WERI-Rb-1 (cell line): Measurements from ENCODE around the gene CCDC88A.

Experiments used
- DNase-seq: peaks from one replicate; pipeline ENCODE4 v3.0.0-alpha.2; 2020
- H3K27ac ChIP-seq: fragments of 250-450 bp; sonication (Bioruptor Pico); 2 replicates; pipeline ENCODE4 v1.5.1; 2020; ENCODE audit warnings: mild to moderate bottlenecking, moderate library complexity
- H3K27me3 ChIP-seq: fragments of 250-450 bp; sonication (Bioruptor Pico); 2 replicates; pipeline ENCODE4 v1.5.1; 2021; ENCODE audit warnings: mild to moderate bottlenecking, low read depth, moderate library complexity; ENCODE audit not compliant: insufficient read depth, severe bottlenecking
- H3K36me3 ChIP-seq: fragments of 250-450 bp; sonication (Bioruptor Pico); 2 replicates; pipeline ENCODE4 v1.5.1; 2020; ENCODE audit warnings: mild to moderate bottlenecking, moderate library complexity
- H3K4me3 ChIP-seq: 2 replicates; pipeline ENCODE4 v1.5.1; 2011; ENCODE audit warnings: low read depth, mild to moderate bottlenecking, control low read depth, low read length
- H3K9me3 ChIP-seq: fragments of 250-450 bp; sonication (Bioruptor Pico); 2 replicates; pipeline ENCODE4 v1.5.1; 2021; ENCODE audit warnings: mild to moderate bottlenecking, moderate library complexity; ENCODE audit not compliant: severe bottlenecking
- CTCF ChIP-seq: IDR thresholded peaks from 2 replicates; pipeline ENCODE4 v1.5.1; 2011; ENCODE audit warnings: low read depth, mild to moderate bottlenecking, control low read depth, inconsistent platforms, low read length

The CCDC88A gene

GRCh38 chr2:55418512-55419232 lies 984 bp downstream of the CCDC88A start:
- no peak for TF ChIP-seq CTCF
- Histone ChIP-seq H3K27ac (peak overlapping the region; percentile 73), H3K36me3 (no peaks in the 10 kb centered on the region), H3K27me3 (no peaks in the 10 kb centered on the region), H3K9me3 (no peaks in the 10 kb centered on the region), H3K4me3 (peak overlapping the region; percentile 95)
- DNase-seq: no peak

GRCh38 chr2:55418072-55418471 lies 1.6 kb downstream of the CCDC88A start:
- no peak for TF ChIP-seq CTCF
- DNase-seq: no peak
- peak overlapping the region; percentile 95 for H3K4me3 ChIP-seq
- H3K36me3 ChIP-seq: no peaks in the 10 kb centered on the region
- no peak overlapping the region for H3K27ac ChIP-seq
- no peaks in the 10 kb centered on the region for H3K27me3 ChIP-seq
- H3K9me3 ChIP-seq: no peaks in the 10 kb centered on the region

GRCh38 chr2:55416786-55417568 lies 2.7 kb downstream of the CCDC88A start:
- DNase-seq: no peak
- no peaks in the 10 kb centered on the region; the same call in 1 of the 2 replicates for H3K36me3 ChIP-seq
- no peak overlapping the region for H3K27ac ChIP-seq
- no peaks in the 10 kb centered on the region for H3K27me3 ChIP-seq
- TF ChIP-seq CTCF: no peak
- H3K4me3 ChIP-seq: no peak overlapping the region
- H3K9me3 ChIP-seq: no peaks in the 10 kb centered on the region

DNA sequence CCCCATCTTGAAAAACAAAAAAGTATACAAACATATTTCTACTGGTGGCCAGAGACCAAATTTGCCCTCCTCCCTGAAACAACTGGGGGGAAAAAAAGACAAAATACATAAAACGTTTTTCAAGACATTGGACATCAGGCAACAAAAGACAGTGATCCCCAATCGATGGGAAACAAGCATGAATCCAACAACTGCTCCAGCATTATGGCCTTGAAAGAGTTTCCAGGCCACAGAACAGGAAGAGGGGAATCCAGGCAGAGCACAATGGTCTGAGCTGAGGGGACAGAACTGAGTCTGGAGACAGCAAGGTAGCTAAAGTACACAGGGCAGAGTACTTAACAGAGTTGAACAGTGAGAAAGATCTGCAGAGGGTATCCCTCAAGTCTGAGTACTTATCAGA lies 4.4 kb downstream of the CCDC88A start:
- no peak for DNase-seq
- Histone ChIP-seq H3K27ac (no peak overlapping the region), H3K4me3 (no peak overlapping the region), H3K36me3 (no peaks in the 10 kb centered on the region; the same call in 1 of the 2 replicates), H3K9me3 (no peaks in the 10 kb centered on the region), H3K27me3 (no peaks in the 10 kb centered on the region)
- TF ChIP-seq CTCF: no peak

- no peaks in the 10 kb centered on the region for H3K9me3 ChIP-seq
- H3K4me3 ChIP-seq: no peak overlapping the region
- no peaks in the 10 kb centered on the region for H3K27me3 ChIP-seq
- DNase-seq: no peak
- no peak overlapping the region for H3K27ac ChIP-seq
- peaks cover 5% of the 10 kb centered on the region; the same call in 1 of the 2 replicates for H3K36me3 ChIP-seq
- TF ChIP-seq CTCF: no peak
These were observed 10.5 kb downstream of the CCDC88A start for GRCh38 chr2:55408918-55409868.
